H9 (cell line): Measurements from ENCODE around the gene CKM. TPM values are rescaled to one million over a fixed set of nuclear protein-coding genes. Genes with fewer than 3 reads are reported as not detected.

Experiments
- DNase-seq: peaks from one replicate; pipeline ENCODE4 v3.0.0-alpha.2; 2017
- H2AFZ ChIP-seq: one replicate; pipeline ENCODE4 v1.6.1; 2013; ENCODE audit warnings: mild to moderate bottlenecking, low read length, control low read depth, moderate library complexity
- H2AK5ac ChIP-seq: 2 replicates; pipeline ENCODE4 v1.6.1; 2013; ENCODE audit warnings: low read length, control low read depth, mixed read lengths; ENCODE audit not compliant: insufficient read length
- H2BK120ac ChIP-seq: one replicate; pipeline ENCODE4 v1.6.1; 2013; ENCODE audit warnings: low read depth, mild to moderate bottlenecking, low read length, control low read depth, inconsistent platforms; ENCODE audit not compliant: poor library complexity, severe bottlenecking
- H2BK12ac ChIP-seq: 2 replicates; pipeline ENCODE4 v1.6.1; 2013; ENCODE audit warnings: low read length, control low read depth, mixed read lengths, low read depth; ENCODE audit not compliant: insufficient read length
- H2BK15ac ChIP-seq: 2 replicates; pipeline ENCODE4 v1.6.1; 2013; ENCODE audit warnings: low read depth, low read length, control low read depth
- H2BK20ac ChIP-seq: one replicate; pipeline ENCODE4 v1.6.1; 2013; ENCODE audit warnings: low read depth, mild to moderate bottlenecking, low read length, control low read depth, inconsistent platforms; ENCODE audit not compliant: poor library complexity, severe bottlenecking
- H2BK5ac ChIP-seq: 2 replicates; pipeline ENCODE4 v1.6.1; 2013; ENCODE audit warnings: low read length, control low read depth, mixed read lengths; ENCODE audit not compliant: insufficient read length
- H3K14ac ChIP-seq: 2 replicates; pipeline ENCODE4 v1.6.1; 2013; ENCODE audit warnings: low read length, control low read depth; ENCODE audit not compliant: insufficient read depth
- H3K18ac ChIP-seq: 2 replicates; pipeline ENCODE4 v1.6.1; 2013; ENCODE audit warnings: low read depth, mild to moderate bottlenecking, mixed read lengths, low read length, control low read depth; ENCODE audit not compliant: insufficient read length
- H3K23ac ChIP-seq: 2 replicates; pipeline ENCODE4 v1.6.1; 2013; ENCODE audit warnings: low read length, control low read depth, mixed read lengths, low read depth; ENCODE audit not compliant: insufficient read length
- H3K23me2 ChIP-seq: 2 replicates; pipeline ENCODE4 v1.6.1; 2013; ENCODE audit warnings: low read depth, mild to moderate bottlenecking, mixed read lengths, low read length, control low read depth; ENCODE audit not compliant: insufficient read length, poor library complexity, severe bottlenecking
- H3K27ac ChIP-seq: 2 replicates; pipeline ENCODE4 v1.5.1; 2013; ENCODE audit warnings: low read length, control low read depth, mixed read lengths, low read depth; ENCODE audit not compliant: insufficient read length
- H3K27me3 ChIP-seq: 2 replicates; pipeline ENCODE4 v1.6.1; 2013; ENCODE audit warnings: low read length, control low read depth, inconsistent platforms; ENCODE audit not compliant: insufficient read depth
- H3K4ac ChIP-seq: 2 replicates; pipeline ENCODE4 v1.6.1; 2013; ENCODE audit warnings: low read depth, mild to moderate bottlenecking, control low read depth, inconsistent platforms, low read length, moderate library complexity
- H3K4me1 ChIP-seq: 2 replicates; pipeline ENCODE4 v1.6.1; 2013; ENCODE audit warnings: low read length, control low read depth, inconsistent platforms; ENCODE audit not compliant: insufficient read depth
- H3K4me2 ChIP-seq: 2 replicates; pipeline ENCODE4 v1.6.1; 2013; ENCODE audit warnings: low read length, control low read depth, mixed read lengths; ENCODE audit not compliant: insufficient read length, insufficient read depth
- H3K56ac ChIP-seq: 2 replicates; pipeline ENCODE4 v1.6.1; 2013; ENCODE audit warnings: low read depth, mild to moderate bottlenecking, mixed read lengths, low read length, control low read depth; ENCODE audit not compliant: insufficient read length
- H3K79me1 ChIP-seq: 2 replicates; pipeline ENCODE4 v1.6.1; 2013; ENCODE audit warnings: low read depth, mild to moderate bottlenecking, moderate library complexity, low read length, control low read depth, inconsistent platforms; ENCODE audit not compliant: insufficient read depth, poor library complexity, severe bottlenecking
- H3K79me2 ChIP-seq: 2 replicates; pipeline ENCODE4 v1.6.1; 2013; ENCODE audit warnings: low read length, control low read depth, inconsistent platforms; ENCODE audit not compliant: insufficient read depth
- H3K9ac ChIP-seq: 2 replicates; pipeline ENCODE4 v1.6.1; 2013; ENCODE audit warnings: low read length, control low read depth, mixed read lengths; ENCODE audit not compliant: insufficient read length; ENCODE audit errors: extremely low read depth
- H3K9me3 ChIP-seq: one replicate; pipeline ENCODE4 v1.6.1; 2013; ENCODE audit warnings: low read depth, low read length, inconsistent platforms; ENCODE audit not compliant: control insufficient read depth
- H3T11ph ChIP-seq: one replicate; pipeline ENCODE4 v1.6.1; 2013; ENCODE audit warnings: mild to moderate bottlenecking, low read length, control low read depth, inconsistent platforms
- H4K20me1 ChIP-seq: one replicate; pipeline ENCODE4 v1.6.1; 2013; ENCODE audit not compliant: control insufficient read depth, insufficient read length, insufficient read depth
- H4K5ac ChIP-seq: 2 replicates; pipeline ENCODE4 v1.6.1; 2013; ENCODE audit warnings: low read depth, mild to moderate bottlenecking, mixed read lengths, low read length, control low read depth; ENCODE audit not compliant: insufficient read length
- H4K8ac ChIP-seq: replicated peaks from 2 replicates; pipeline ENCODE4 v1.6.1; 2013; ENCODE audit warnings: low read length, control low read depth, mixed read lengths, low read depth; ENCODE audit not compliant: insufficient read length
- H4K91ac ChIP-seq: 2 replicates; pipeline ENCODE4 v1.6.1; 2013; ENCODE audit warnings: low read depth, mild to moderate bottlenecking, moderate library complexity, mixed read lengths, low read length, control low read depth; ENCODE audit not compliant: insufficient read length
- H3K27ac Mint-ChIP-seq, 3 experiments: 2 replicates in 2 of 3; 3 replicates in 1 of 3; pipeline ENCODE4 v1.8.0; 2020 to 2021; ENCODE audit warnings: mixed read lengths in 3 of 3, mild to moderate bottlenecking in 1 of 3, moderate library complexity in 1 of 3
- H3K27me3 Mint-ChIP-seq: 2 replicates; pipeline ENCODE4 v1.8.0; 2021; ENCODE audit warnings: low read depth, mild to moderate bottlenecking, moderate library complexity, mixed read lengths
- H3K36me3 Mint-ChIP-seq, 3 experiments: 2 replicates in 2 of 3; 3 replicates in 1 of 3; pipeline ENCODE4 v1.8.0; 2020 to 2021; ENCODE audit warnings: low read depth in 3 of 3, mixed read lengths in 3 of 3; ENCODE audit not compliant: insufficient read depth in 1 of 3
- H3K4me1 Mint-ChIP-seq, 2 experiments: 2 replicates each; pipeline ENCODE4 v1.8.0; 2020; ENCODE audit warnings: mixed read lengths in 2 of 2
- H3K4me3 Mint-ChIP-seq, 2 experiments: 2 replicates in 1 of 2; 3 replicates in 1 of 2; pipeline ENCODE4 v1.8.0; 2020 to 2021; ENCODE audit warnings: mild to moderate bottlenecking in 2 of 2, mixed read lengths in 2 of 2, moderate library complexity in 1 of 2
- H3K9me3 Mint-ChIP-seq, 2 experiments: 2 replicates in 1 of 2; 3 replicates in 1 of 2; pipeline ENCODE4 v1.8.0; 2020; ENCODE audit warnings: mild to moderate bottlenecking in 2 of 2, mixed read lengths in 2 of 2, moderate library complexity in 1 of 2
- WGBS: extraction: QIAGEN DNeasy Blood & Tissue Kit; methylation state at CpG from one replicate; pipeline ENCODE4 v1.1.7; 2013; ENCODE audit warnings: missing lambda C conversion rate, low lambda C conversion rate, mixed read lengths; ENCODE audit not compliant: insufficient read length; ENCODE audit errors: extremely low coverage; 5-methylcytosine and 5-hydroxymethylcytosine counted together
- total RNA-seq: library from RNA; stranded (reverse); gene quantifications from 2 replicates; pipeline ENCODE4 v1.2.1, GENCODE V29; 2021
- TF ChIP-seq, protein P1 (sequence below): fragments of 200-600 bp; sonication (generic); conservative IDR thresholded peaks from 3 replicates; pipeline ENCODE4 v1.8.0; 2021; ENCODE audit warnings: antibody characterized with exemption, mild to moderate bottlenecking

The CKM gene
- total RNA-seq, 1 experiment from 2014 or later: not detected

DNA sequence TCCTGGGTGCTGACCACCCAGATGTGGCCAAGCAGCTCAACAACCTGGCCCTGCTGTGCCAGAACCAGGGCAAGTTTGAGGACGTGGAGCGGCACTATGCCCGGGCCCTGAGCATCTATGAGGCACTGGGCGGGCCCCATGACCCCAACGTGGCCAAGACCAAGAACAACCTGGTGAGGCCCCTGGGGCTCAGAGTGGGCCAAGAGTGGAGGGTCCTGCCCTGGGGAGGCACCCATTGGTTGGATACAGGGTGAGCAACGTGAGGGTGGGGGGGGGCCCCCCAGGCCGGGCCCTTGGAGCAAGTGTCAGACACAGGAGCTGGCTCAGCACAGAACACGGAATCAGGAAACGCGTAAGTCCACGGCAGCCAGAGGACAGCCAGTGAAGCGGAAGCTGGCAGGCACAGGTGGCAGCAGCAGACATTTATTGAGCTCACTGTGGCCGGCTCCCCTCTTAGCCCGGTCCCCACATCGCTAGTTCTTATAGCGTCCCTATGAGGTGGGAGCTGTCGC lies 26.8 kb upstream of the CKM start:
- H4K91ac ChIP-seq: no peak overlapping the region
- H3T11ph ChIP-seq: no peak overlapping the region
- H3K9ac ChIP-seq: no peak overlapping the region
- no peak overlapping the region for H2AFZ ChIP-seq
- WGBS: no CpG with 5 or more reads among the region's 17 CpGs
- H3K23ac ChIP-seq: no peak overlapping the region
- H2BK15ac ChIP-seq: no peak overlapping the region
- H3K14ac ChIP-seq: no peak overlapping the region
- H3K27ac ChIP-seq: no peak overlapping the region
- H2BK5ac ChIP-seq: no peak overlapping the region
- Mint-ChIP-seq H3K36me3 (peaks cover 23 to 56% (median 49%) of the 10 kb centered on the region in 3 experiments; a peak in 6 of 7 replicates), H3K4me3 (no peak overlapping the region), H3K27me3 (peaks cover 2% of the 10 kb centered on the region; the same call in 1 of the 2 replicates), H3K9me3 (no peaks in the 10 kb centered on the region), H3K27ac (no peak overlapping the region), H3K4me1 (peaks cover 8 to 20% of the 10 kb centered on the region in 2 experiments; a peak in 3 of 4 replicates)
- H2BK120ac ChIP-seq: no peak overlapping the region
- H3K79me2 ChIP-seq: no peaks in the 10 kb centered on the region
- H3K79me1 ChIP-seq: no peaks in the 10 kb centered on the region
- H3K27me3 ChIP-seq: no peaks in the 10 kb centered on the region
- no peak overlapping the region for H3K4ac ChIP-seq
- TF ChIP-seq, protein P1, sequence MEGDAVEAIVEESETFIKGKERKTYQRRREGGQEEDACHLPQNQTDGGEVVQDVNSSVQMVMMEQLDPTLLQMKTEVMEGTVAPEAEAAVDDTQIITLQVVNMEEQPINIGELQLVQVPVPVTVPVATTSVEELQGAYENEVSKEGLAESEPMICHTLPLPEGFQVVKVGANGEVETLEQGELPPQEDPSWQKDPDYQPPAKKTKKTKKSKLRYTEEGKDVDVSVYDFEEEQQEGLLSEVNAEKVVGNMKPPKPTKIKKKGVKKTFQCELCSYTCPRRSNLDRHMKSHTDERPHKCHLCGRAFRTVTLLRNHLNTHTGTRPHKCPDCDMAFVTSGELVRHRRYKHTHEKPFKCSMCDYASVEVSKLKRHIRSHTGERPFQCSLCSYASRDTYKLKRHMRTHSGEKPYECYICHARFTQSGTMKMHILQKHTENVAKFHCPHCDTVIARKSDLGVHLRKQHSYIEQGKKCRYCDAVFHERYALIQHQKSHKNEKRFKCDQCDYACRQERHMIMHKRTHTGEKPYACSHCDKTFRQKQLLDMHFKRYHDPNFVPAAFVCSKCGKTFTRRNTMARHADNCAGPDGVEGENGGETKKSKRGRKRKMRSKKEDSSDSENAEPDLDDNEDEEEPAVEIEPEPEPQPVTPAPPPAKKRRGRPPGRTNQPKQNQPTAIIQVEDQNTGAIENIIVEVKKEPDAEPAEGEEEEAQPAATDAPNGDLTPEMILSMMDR: no peak
- no peak overlapping the region for H2BK12ac ChIP-seq
- H4K20me1 ChIP-seq: peaks cover 2% of the 10 kb centered on the region
- H3K23me2 ChIP-seq: no peaks in the 10 kb centered on the region
- no peak overlapping the region for H4K5ac ChIP-seq
- H3K9me3 ChIP-seq: no peaks in the 10 kb centered on the region
- no peak overlapping the region for H2AK5ac ChIP-seq
- no peaks in the 10 kb centered on the region for H3K4me1 ChIP-seq
- H3K56ac ChIP-seq: no peak overlapping the region
- H4K8ac ChIP-seq: no peak overlapping the region
- DNase-seq: no peak
- no peak overlapping the region for H2BK20ac ChIP-seq
- H3K18ac ChIP-seq: no peak overlapping the region
- H3K4me2 ChIP-seq: no peak overlapping the region
